HAP-1 (cell line): ENCODE measurements around the gene TCHP.

Experiments used
- DNase-seq, 2 experiments: peaks; one replicate each; pipeline ENCODE4 v3.0.0-alpha.2; 2016 to 2020; ENCODE audit warnings: low spot score in 2 of 2
- H3K27me3 ChIP-seq: fragments of 250-450 bp; sonication (Bioruptor Pico); 2 replicates; pipeline ENCODE4 v1.5.1; 2020; ENCODE audit warnings: low read depth, mild to moderate bottlenecking, moderate library complexity
- H3K36me3 ChIP-seq: fragments of 250-450 bp; sonication (Bioruptor Pico); replicated peaks from 2 replicates; pipeline ENCODE4 v1.5.1; 2020; ENCODE audit warnings: mild to moderate bottlenecking
- H3K4me1 ChIP-seq: fragments of 250-450 bp; sonication (Bioruptor Pico); 2 replicates; pipeline ENCODE4 v1.5.1; 2020; ENCODE audit warnings: mild to moderate bottlenecking
- H3K4me3 ChIP-seq: fragments of 250-450 bp; sonication (Bioruptor Pico); 2 replicates; pipeline ENCODE4 v1.5.1; 2020; ENCODE audit warnings: mild to moderate bottlenecking, moderate library complexity
- H3K9me3 ChIP-seq: fragments of 250-450 bp; sonication (Bioruptor Pico); 2 replicates; pipeline ENCODE4 v1.5.1; 2020; ENCODE audit warnings: mild to moderate bottlenecking, moderate library complexity
- in situ Hi-C: fragments of 300-500 bp; cut with MboI; formaldehyde crosslinking; loops from 3 replicates; pipeline ENCODE4 v1.14.3; 2020; ENCODE audit warnings: low sequenced_read_pairs, inconsistent platforms, mixed read lengths

TCHP gene

DNA sequence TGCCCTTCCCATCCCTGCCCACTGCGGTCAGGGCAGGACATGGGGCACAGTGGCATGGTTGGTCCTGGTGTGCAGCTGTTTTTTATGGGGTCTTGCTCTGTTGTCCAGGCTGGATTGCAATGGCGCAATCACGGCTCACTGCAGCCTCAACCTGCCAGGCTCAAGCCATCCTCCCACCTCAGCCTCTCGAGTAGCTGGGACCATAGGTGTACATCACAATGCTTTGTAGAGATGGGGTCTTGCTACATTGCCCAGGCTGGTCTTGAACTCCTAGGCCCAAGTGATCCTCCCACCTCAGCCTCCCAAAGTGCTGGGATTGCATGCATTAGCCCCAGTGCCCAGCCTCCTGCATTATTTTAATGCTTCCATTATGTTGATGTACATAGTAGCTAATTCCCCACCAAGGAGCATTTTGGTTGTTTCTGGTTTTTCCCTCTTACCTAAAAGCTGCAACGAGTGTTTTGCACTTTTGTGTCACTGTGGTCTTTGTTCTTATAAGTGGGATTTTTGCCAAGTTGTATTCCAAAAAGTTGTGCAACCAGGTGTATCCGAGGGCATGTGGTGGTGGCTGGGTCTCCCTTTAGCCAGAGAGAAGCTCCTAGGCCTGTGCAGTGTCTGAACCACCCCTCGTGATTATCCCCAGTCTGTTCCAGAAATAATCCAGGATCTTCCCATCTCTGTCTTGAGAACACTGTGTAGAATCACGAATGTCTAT is 10.3 kb downstream of the TCHP start:
- DNase-seq = no peak
- in situ Hi-C loops = no loop called here
- H3K36me3 ChIP-seq = peaks cover 55% of the 10 kb centered on the region

DNA sequence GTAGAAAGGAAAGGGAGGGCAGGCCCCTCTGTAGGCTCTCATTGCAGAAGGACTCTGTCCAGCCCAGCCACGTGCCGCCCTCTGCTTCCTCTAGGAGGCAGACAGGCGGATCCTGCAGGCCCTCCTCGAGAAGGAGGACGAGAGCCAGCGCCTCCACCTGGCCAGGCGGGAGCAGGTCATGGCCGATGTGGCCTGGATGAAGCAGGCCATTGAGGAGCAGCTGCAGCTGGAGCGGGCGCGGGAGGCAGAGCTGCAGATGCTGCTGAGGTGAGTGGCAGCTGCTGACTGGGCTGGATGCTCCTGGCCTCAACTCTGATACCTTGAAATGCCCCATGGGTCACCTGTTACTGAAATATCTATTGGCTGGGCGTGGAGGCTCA is 10.9 kb downstream of the TCHP start:
- H3K27me3 ChIP-seq = no peaks in the 10 kb centered on the region
- peaks cover 58% of the 10 kb centered on the region for H3K36me3 ChIP-seq
- no peaks in the 10 kb centered on the region for H3K9me3 ChIP-seq
- in situ Hi-C loops = no loop called here
- no peaks in the 10 kb centered on the region for H3K4me1 ChIP-seq
- H3K4me3 ChIP-seq = no peak overlapping the region
- DNase-seq = peak; percentile 41 to 78

More for the DNA sequence above, 10.3 kb downstream of the TCHP start:
- no peaks in the 10 kb centered on the region for H3K9me3 ChIP-seq
- no peaks in the 10 kb centered on the region for H3K4me1 ChIP-seq
- H3K4me3 ChIP-seq = no peak overlapping the region
- no peaks in the 10 kb centered on the region for H3K27me3 ChIP-seq

DNA sequence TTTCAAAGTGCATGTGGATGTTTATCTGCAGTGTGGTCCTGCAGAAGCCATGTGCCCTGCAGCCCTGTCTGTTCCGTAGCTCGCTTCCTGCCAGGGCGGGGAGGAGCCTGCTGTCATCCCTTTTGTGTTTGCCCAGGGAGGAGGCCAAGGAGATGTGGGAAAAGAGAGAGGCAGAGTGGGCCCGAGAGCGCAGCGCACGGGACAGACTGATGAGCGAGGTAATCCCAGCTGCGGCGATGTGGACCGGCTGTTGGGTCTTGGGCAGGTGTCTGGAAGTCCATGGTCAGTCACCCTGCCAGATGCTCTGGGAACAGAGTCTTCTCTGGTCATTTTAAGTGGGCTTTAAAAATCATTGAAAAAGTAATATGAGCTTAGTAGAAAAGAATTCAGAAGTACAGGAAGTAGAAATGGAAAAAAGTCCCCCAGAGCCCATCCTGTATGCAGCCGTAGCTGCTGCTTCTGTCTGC is 12.8 kb downstream of the TCHP start:
- DNase-seq = no peak
- no peak overlapping the region for H3K4me3 ChIP-seq
- in situ Hi-C loops = no loop called here
- H3K4me1 ChIP-seq = no peaks in the 10 kb centered on the region
- H3K27me3 ChIP-seq = no peaks in the 10 kb centered on the region
- peaks cover 49% of the 10 kb centered on the region for H3K36me3 ChIP-seq
- H3K9me3 ChIP-seq = no peaks in the 10 kb centered on the region

DNA sequence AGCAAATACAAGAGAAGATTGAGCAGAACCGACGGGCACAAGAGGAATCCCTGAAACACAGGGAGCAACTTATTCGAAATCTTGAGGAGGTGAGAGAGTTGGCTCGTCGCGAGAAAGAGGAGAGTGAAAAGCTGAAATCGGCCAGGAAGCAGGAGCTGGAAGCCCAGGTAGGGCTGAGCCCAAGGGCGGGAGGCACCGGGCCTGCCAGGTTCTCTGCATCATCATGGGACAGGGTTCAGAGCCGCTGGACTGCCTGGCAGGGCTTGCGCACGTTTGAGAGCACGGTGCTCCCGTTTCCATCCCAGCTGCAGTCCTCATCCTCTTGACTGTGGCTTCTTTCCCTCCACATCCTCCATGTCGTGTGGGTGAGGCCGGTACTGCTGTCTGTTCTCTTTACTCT is 14.4 kb downstream of the TCHP start:
- DNase-seq = no peak
- peaks cover 43% of the 10 kb centered on the region for H3K36me3 ChIP-seq
- no peaks in the 10 kb centered on the region for H3K27me3 ChIP-seq
- H3K9me3 ChIP-seq = no peaks in the 10 kb centered on the region
- no peaks in the 10 kb centered on the region for H3K4me1 ChIP-seq
- in situ Hi-C loops = no loop called here
- no peak overlapping the region for H3K4me3 ChIP-seq

DNA sequence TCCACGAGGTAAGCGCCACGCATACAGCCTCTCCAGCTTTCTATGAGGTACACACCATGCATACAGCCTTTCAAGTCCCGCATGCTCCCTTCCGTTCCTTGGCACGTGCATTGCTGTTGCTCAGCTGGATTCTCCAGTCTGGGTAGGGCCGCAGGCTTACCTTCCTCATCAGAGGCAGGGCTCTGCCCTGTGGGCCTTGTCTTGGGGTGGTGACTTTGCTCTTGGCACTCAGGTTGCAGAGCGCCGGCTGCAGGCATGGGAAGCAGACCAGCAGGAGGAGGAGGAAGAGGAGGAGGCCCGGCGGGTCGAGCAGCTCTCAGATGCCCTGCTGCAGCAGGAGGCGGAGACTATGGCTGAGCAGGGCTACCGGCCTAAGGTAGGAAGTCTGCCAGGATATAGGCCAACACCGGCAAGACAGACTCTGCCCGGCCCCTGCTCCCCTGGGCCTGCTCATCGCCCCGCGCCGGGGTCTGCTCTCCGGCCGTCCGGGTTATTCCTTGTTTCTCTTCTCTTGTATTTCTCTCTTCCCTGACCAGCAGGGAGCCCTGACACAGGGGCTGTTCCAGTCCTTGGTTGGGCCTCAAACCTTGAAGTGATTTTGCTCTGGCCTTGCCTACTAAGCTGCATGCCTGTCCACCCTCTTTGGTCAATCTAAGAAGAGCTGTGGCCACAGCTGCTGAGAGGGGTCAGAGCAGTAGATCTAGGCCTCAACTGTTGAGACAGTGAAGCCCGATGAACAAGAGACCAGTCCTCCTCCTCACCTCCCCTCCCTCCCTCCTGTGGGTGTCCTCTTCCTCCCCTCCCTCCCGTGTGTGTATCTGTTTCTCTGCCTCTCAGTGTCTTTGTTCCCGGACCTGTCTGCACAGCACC is 15.3 kb downstream of the TCHP start:
- no peaks in the 10 kb centered on the region for H3K4me1 ChIP-seq
- H3K4me3 ChIP-seq = no peak overlapping the region
- no peaks in the 10 kb centered on the region for H3K9me3 ChIP-seq
- H3K36me3 ChIP-seq = peaks cover 47% of the 10 kb centered on the region
- no peak for DNase-seq
- H3K27me3 ChIP-seq = no peaks in the 10 kb centered on the region
- in situ Hi-C loops = no loop called here

DNA sequence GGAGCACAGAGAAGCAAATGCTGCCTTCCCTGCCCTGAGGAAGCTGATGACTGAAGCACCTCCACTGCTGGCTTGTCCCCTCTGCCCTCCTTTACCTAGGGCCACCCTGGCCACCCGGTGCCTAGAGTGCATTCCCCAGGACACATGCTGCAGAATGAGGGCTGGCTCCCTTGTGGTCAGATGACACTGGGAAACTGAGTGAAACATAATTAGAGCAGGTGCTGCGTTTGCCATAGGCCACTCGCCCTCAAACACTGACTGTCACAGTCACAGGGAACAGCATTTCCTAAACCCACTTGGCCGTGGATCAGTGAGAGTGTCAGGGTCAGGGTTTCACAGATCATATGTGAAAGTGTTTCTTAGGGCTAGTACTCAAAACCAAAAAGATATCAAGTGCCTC is 16.0 kb downstream of the TCHP start:
- Histone ChIP-seq H3K4me3 (no peak overlapping the region), H3K9me3 (no peaks in the 10 kb centered on the region), H3K36me3 (peaks cover 47% of the 10 kb centered on the region), H3K4me1 (no peaks in the 10 kb centered on the region), H3K27me3 (no peaks in the 10 kb centered on the region)
- DNase-seq = no peak
- in situ Hi-C loops = no loop called here

DNA sequence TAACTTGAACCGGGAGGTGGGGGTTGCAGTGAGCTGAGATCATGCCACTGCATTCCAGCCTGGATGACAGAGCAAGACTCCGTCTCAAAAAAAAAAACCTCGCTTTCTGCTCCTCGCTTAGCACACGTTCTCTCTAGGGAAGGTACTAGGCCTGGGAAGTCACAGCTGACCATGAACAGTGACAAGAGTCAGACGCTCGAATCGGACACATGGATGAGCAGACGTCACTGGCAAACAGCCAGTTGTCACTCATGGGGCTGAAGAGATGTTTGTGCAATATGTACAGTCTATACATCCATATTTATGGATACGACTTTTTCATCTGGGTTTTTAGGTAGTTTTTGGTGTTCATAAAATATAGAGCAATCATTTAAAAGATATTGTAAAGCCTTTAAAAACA is 19.4 kb downstream of the TCHP start:
- peaks cover 28% of the 10 kb centered on the region for H3K36me3 ChIP-seq

DNA sequence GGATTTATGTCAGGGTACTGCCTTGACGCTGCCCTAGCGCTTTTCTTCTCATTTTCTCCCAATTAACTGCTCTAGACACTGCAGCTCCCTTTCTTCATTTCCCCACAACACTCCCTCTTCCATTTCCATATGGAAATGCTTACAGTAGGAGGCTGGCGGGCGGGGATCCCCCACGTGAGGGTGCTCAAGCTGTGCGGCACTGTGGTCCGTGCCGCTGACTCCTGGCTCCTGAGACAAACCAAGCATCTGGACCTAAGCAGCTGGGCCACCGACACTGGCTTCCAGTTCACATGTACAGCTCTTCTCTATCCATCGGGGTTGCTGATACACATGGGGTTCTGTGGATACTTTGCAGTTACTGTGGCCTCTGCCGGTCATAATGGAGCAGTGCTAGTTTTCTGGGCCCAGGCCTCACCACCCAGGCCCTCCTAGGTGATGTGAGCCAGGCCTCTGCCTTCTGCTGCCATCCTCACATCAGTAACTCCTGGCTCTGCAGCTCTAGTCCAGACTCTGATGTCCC is 20.2 kb downstream of the TCHP start:
- no peak for DNase-seq
- Histone ChIP-seq H3K27me3 (no peaks in the 10 kb centered on the region), H3K36me3 (peaks cover 23% of the 10 kb centered on the region), H3K4me3 (no peak overlapping the region), H3K4me1 (no peaks in the 10 kb centered on the region), H3K9me3 (no peaks in the 10 kb centered on the region)
- in situ Hi-C loops = no loop called here

More for the DNA sequence above, 19.4 kb downstream of the TCHP start:
- no peak overlapping the region for H3K4me3 ChIP-seq
- H3K27me3 ChIP-seq = no peaks in the 10 kb centered on the region
- H3K4me1 ChIP-seq = no peaks in the 10 kb centered on the region
- no peaks in the 10 kb centered on the region for H3K9me3 ChIP-seq
- DNase-seq = no peak
- in situ Hi-C loops = no loop called here

DNA sequence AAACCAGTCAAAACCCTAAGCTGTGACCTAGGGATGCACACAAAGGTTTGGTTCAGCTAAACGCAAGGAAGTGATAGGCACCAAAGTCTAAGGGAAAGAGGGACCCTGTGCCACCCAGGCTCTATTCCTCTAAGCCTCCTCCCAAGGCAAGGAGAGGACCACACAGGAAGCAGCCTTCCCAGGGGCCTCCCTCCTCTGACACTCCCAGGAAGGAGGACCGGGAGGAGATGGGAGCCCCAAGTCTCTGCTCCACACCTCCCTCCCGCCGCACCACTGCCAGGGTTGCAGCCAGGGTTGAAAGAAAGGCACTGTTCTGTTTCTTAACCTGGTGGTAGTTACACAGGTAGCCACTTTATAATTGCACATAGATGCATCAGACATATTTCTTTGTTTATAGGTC is 21.9 kb downstream of the TCHP start:
- no peaks in the 10 kb centered on the region for H3K9me3 ChIP-seq
- no peak overlapping the region for H3K4me3 ChIP-seq
- peaks cover 8% of the 10 kb centered on the region; the same call in 1 of the 2 replicates for H3K36me3 ChIP-seq
- DNase-seq = no peak
- no peaks in the 10 kb centered on the region for H3K4me1 ChIP-seq
- H3K27me3 ChIP-seq = no peaks in the 10 kb centered on the region
- in situ Hi-C loops = no loop called here

DNA sequence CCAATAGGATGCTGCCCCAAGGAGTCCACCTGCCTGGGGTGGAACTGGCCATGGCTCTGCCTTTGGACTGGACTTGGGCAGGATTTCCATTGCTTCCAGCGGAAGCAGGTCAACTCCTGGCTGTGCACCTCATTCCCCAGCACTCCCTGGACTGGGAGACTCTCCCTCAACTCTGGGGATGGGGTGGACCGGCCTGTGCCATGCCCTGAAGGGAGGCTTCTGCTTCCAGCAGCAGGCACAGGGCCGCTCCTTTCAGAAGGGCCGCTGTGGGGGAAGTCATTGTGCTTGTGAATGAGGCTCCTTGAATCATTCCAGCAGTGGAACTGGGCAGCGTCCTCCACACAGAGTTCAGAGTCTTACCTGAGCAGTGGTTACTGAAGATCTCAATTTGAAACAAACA is 23.0 kb downstream of the TCHP start:
- in situ Hi-C loops = no loop called here
- H3K4me1 ChIP-seq = no peaks in the 10 kb centered on the region
- no peaks in the 10 kb centered on the region for H3K9me3 ChIP-seq
- H3K4me3 ChIP-seq = no peak overlapping the region
- peaks cover 8% of the 10 kb centered on the region; the same call in 1 of the 2 replicates for H3K36me3 ChIP-seq
- no peak for DNase-seq
- H3K27me3 ChIP-seq = no peaks in the 10 kb centered on the region

DNA sequence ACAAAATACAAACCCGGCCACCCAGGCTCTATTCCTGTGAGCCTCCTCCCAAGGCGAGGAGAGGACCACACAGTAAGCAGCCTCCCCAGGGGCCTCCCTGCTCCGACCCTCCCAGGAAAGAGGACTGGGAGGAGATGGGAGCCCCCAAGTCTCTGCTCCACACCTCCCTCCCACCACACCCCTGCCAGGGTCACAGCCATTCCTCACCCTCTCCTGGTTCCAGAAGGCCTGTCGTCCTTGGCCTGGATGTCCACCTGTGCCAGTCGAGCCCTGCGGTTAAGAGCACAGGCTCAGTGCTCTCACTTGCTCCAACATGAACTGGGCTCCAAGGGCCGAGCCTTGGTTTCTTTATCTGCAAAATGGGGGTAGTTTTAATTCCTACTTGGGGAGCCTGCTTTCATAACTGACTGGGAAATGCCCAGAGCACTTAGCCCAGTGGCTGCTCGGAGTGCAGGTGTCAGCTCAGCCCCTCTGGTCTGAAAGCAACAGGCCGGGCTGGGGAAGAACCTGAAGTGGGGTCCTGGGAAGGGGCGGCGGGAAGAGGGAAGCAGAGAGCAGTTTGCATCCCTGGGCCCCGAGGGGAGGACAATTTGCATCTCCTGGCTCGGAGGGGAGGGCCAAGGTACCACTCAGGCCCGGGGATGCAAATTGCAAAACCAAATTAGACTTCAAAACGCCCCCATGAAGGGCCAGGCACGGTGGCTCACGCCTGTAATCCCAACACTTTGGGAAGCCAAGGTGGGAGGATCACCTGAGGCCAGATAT is 23.6 kb downstream of the TCHP start:
- no peaks in the 10 kb centered on the region for H3K4me1 ChIP-seq
- peaks cover 7% of the 10 kb centered on the region; the same call in 1 of the 2 replicates for H3K36me3 ChIP-seq
- in situ Hi-C loops = no loop called here
- no peak for DNase-seq
- H3K9me3 ChIP-seq = no peaks in the 10 kb centered on the region
- no peaks in the 10 kb centered on the region for H3K27me3 ChIP-seq
- H3K4me3 ChIP-seq = no peak overlapping the region

DNA sequence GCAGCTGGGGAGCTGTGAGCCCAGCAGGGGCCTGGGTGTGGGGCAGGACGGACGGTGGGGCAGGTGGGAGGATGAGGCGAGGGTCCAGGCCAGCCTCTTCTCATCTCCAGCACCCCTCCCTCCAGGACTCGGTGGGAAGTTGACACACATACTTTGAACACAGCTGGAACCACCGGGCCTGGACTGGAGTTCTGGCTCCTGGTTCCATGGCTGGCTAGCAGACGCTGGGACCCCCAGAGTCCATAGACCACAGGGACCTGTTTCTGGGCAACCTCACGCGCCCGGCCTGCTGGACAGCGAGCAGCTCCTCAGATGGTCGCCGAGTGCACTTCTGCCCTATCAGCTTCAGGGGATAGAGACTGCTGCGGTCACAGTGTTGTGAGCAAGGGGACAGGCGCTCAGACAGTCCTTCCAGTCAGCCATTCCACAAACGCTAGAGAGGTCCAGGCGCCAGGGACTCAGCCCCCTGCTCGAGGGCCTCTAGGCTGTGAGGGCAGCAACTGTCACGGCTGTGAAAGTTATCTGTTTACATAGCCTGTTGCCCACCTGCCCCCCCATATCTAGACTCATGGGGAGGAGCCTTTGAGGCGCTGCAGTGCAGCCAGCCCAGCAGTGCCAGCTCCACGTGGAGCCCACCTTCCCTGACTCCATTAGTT is 25.2 kb downstream of the TCHP start:
- Histone ChIP-seq H3K4me1 (no peaks in the 10 kb centered on the region), H3K27me3 (no peaks in the 10 kb centered on the region), H3K9me3 (no peaks in the 10 kb centered on the region), H3K36me3 (no peaks in the 10 kb centered on the region; the same call in 1 of the 2 replicates), H3K4me3 (no peak overlapping the region)
- in situ Hi-C loops = no loop called here
- no peak for DNase-seq

DNA sequence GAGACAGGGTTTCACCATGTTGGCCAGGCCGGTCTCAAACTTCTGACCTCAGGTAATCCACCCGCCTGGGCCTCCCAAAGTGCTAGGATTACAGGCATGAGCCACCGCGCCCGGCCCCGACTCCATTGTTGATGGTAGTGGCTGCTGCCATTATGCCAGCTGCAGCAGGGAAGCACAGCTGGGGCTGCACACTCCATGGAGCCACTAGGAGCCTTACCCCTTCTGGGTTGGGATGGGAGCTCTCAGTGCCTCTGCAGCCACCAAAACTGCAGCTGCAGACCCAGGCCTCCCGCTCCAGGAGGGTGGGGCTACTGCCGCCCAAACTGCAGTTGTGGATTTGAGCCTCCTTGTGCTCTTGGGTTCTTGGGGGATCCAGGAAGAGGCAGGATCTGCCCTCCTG is 25.9 kb downstream of the TCHP start:
- Histone ChIP-seq H3K4me1 (no peaks in the 10 kb centered on the region), H3K36me3 (no peaks in the 10 kb centered on the region; the same call in none of the 2 replicates), H3K4me3 (no peak overlapping the region), H3K9me3 (no peaks in the 10 kb centered on the region), H3K27me3 (no peaks in the 10 kb centered on the region)
- DNase-seq = no peak
- in situ Hi-C loops = no loop called here
